Liver (tissue), 9 donors: ENCODE results near the gene SLMAP. TPM values are rescaled to one million over a fixed set of nuclear protein-coding genes. Genes with fewer than 3 reads are reported as not detected.

Experiments used
- DNase-seq: peaks from one replicate; pipeline ENCODE4 v3.0.0-alpha.2; 2017; ENCODE audit warnings: low spot score
- H3K27ac ChIP-seq, 2 donors: one replicate each; pipeline ENCODE4 v1.7.0; 2013; ENCODE audit warnings: inconsistent platforms in 2 of 2, low read length in 2 of 2, control low read depth in 1 of 2, low read depth in 1 of 2, mild to moderate bottlenecking in 1 of 2
- H3K27me3 ChIP-seq, 4 donors: one replicate each; pipeline versions ENCODE4 v1.6.1 to v1.7.0; 2013; ENCODE audit warnings: low read length in 3 of 4, inconsistent platforms in 1 of 4, mild to moderate bottlenecking in 1 of 4, moderate library complexity in 1 of 4; ENCODE audit not compliant: control insufficient read depth in 4 of 4, insufficient read depth in 4 of 4
- H3K36me3 ChIP-seq, 4 donors: one replicate each; pipeline versions ENCODE4 v1.6.1 to v1.7.0; 2013; ENCODE audit warnings: low read length in 3 of 4, mild to moderate bottlenecking in 3 of 4, low read depth in 1 of 4, moderate library complexity in 1 of 4; ENCODE audit not compliant: control insufficient read depth in 4 of 4, insufficient read depth in 3 of 4
- H3K4me1 ChIP-seq, 4 donors: one replicate each; pipeline versions ENCODE4 v1.6.1 to v1.7.0; 2013; ENCODE audit warnings: low read length in 3 of 4, mild to moderate bottlenecking in 3 of 4, moderate library complexity in 1 of 4; ENCODE audit not compliant: control insufficient read depth in 4 of 4, insufficient read depth in 4 of 4
- H3K4me3 ChIP-seq, 3 donors: one replicate each; pipeline versions ENCODE4 v1.6.1 to v1.7.0; 2013; ENCODE audit warnings: low read length in 3 of 3, control low read depth in 1 of 3, low read depth in 1 of 3, mild to moderate bottlenecking in 1 of 3
- H3K9ac ChIP-seq, 2 donors: one replicate each; pipeline ENCODE4 v1.7.0; 2013; ENCODE audit warnings: low read length in 2 of 2, mild to moderate bottlenecking in 2 of 2, moderate library complexity in 2 of 2, control low read depth in 1 of 2, low read depth in 1 of 2
- H3K9me3 ChIP-seq, 4 donors: one replicate each; pipeline versions ENCODE4 v1.6.1 to v1.7.0; 2013; ENCODE audit warnings: low read length in 3 of 4; ENCODE audit not compliant: control insufficient read depth in 4 of 4
- ATF3 ChIP-seq: IDR thresholded peaks from 2 replicates; pipeline ENCODE4 v1.6.1; 2016; ENCODE audit warnings: antibody characterized with exemption
- CTCF ChIP-seq: fragments of 150-350 bp; IDR thresholded peaks from 2 replicates; pipeline ENCODE4 v1.5.1; 2017; ENCODE audit warnings: improper control_type of control experiment, low read depth, low read length; ENCODE audit not compliant: missing input control
- EGR1 ChIP-seq, 2 donors: IDR thresholded peaks; 2 replicates each; pipeline ENCODE4 v1.6.1; 2016 to 2018; ENCODE audit warnings: antibody characterized with exemption in 2 of 2, low read depth in 2 of 2
- FOXA1 ChIP-seq: IDR thresholded peaks from 2 replicates; pipeline ENCODE4 v1.6.1; 2016; ENCODE audit warnings: antibody characterized with exemption
- FOXA2 ChIP-seq: IDR thresholded peaks from 2 replicates; pipeline ENCODE4 v1.6.1; 2016; ENCODE audit warnings: antibody characterized with exemption
- GABPA ChIP-seq, 2 donors: IDR thresholded peaks in 1 of 2; conservative IDR thresholded peaks in 1 of 2; 2 replicates each; pipeline ENCODE4 v1.6.1; 2016; ENCODE audit warnings: antibody characterized with exemption in 2 of 2, mild to moderate bottlenecking in 1 of 2, moderate library complexity in 1 of 2
- HNF4A ChIP-seq, 2 donors: conservative IDR thresholded peaks; 2 replicates each; pipeline ENCODE4 v1.6.1; 2016; ENCODE audit warnings: antibody characterized with exemption in 2 of 2, mild to moderate bottlenecking in 2 of 2
- HNF4G ChIP-seq: IDR thresholded peaks from 2 replicates; pipeline ENCODE4 v1.6.1; 2016; ENCODE audit warnings: antibody characterized with exemption
- JUND ChIP-seq, 2 donors: IDR thresholded peaks; 2 replicates each; pipeline ENCODE4 v1.6.1; 2016; ENCODE audit warnings: antibody characterized with exemption in 2 of 2
- MAX ChIP-seq: IDR thresholded peaks from 2 replicates; pipeline ENCODE4 v1.6.1; 2016; ENCODE audit warnings: antibody characterized with exemption
- NR2F2 ChIP-seq: IDR thresholded peaks from 2 replicates; pipeline ENCODE4 v1.6.1; 2016; ENCODE audit warnings: antibody characterized with exemption
- RAD21 ChIP-seq, 2 donors: IDR thresholded peaks; 2 replicates each; pipeline ENCODE4 v1.6.1; 2016; ENCODE audit warnings: antibody characterized with exemption in 2 of 2, mild to moderate bottlenecking in 2 of 2
- REST ChIP-seq: IDR thresholded peaks from 2 replicates; pipeline ENCODE4 v1.6.1; 2016; ENCODE audit warnings: antibody characterized with exemption, mild to moderate bottlenecking
- RXRA ChIP-seq, 2 donors: IDR thresholded peaks; 2 replicates each; pipeline ENCODE4 v1.6.1; 2017 to 2018; ENCODE audit warnings: antibody characterized with exemption in 2 of 2, mild to moderate bottlenecking in 1 of 2
- SP1 ChIP-seq: IDR thresholded peaks from 2 replicates; pipeline ENCODE4 v1.6.1; 2018; ENCODE audit warnings: antibody characterized with exemption, mild to moderate bottlenecking
- TAF1 ChIP-seq: conservative IDR thresholded peaks from 2 replicates; pipeline ENCODE4 v1.6.1; 2016; ENCODE audit warnings: antibody characterized with exemption, mild to moderate bottlenecking
- YY1 ChIP-seq: IDR thresholded peaks from 2 replicates; pipeline ENCODE4 v1.6.1; 2016; ENCODE audit warnings: antibody characterized with exemption, mild to moderate bottlenecking
- ZBTB33 ChIP-seq: IDR thresholded peaks from 2 replicates; pipeline ENCODE4 v1.6.1; 2016; ENCODE audit warnings: antibody characterized with exemption
- WGBS: extraction: QIAGEN DNeasy Blood & Tissue Kit; methylation state at CpG from one replicate; pipeline ENCODE4 v1.1.7; 2013; 5-methylcytosine and 5-hydroxymethylcytosine counted together
- polyA plus RNA-seq, 2 donors: library from polyadenylated mRNA; stranded (reverse) in 1 of 2; unstranded in 1 of 2; fragments of 200-250 nt in 1 of 2; fragments of >200 nt in 1 of 2; fragmentation: Nextera tagmentation in 1 of 2; extraction: Ambion mirVana in 1 of 2; gene quantifications; one replicate each; pipeline versions ENCODE4 v1.2.1 to v1.2.3, GENCODE V29; 2013 to 2015
- total RNA-seq, 2 donors: library from RNA; depleted of rRNA; stranded (reverse); fragments of >200 nt; gene quantifications; one replicate each; pipeline ENCODE4 v1.2.3, GENCODE V29; 2014
- donor health status: healthy.
- donor health status: healthy.
- donor health status: healthy.
- donor health status: healthy.
- donor health status: healthy.

SLMAP gene
- total and polyA plus RNA-seq, 4 donors = 10.2 to 37.8 (median 19.4) TPM

GRCh38 chr3:57863380-57863779, 107.3 kb downstream of the SLMAP start:
- Histone ChIP-seq H3K36me3 (peaks cover 6 to 39% (median 20%) of the 10 kb centered on the region in 4 donors), H3K27me3 (no peaks in the 10 kb centered on the region), H3K4me1 (no peaks in the 10 kb centered on the region), H3K9ac (no peak overlapping the region), H3K9me3 (no peaks in the 10 kb centered on the region), H3K4me3 (no peak overlapping the region), H3K27ac (no peak overlapping the region)
- DNase-seq = no peak
- no peak for TF ChIP-seq CTCF
- TF ChIP-seq RAD21 (IDR thresholded peaks at IDR 0.05) = no peak
- no peak for TF ChIP-seq TAF1
- TF ChIP-seq EGR1 (IDR thresholded peaks at IDR 0.05; ENCODE audit: low read depth in 2 of 2) = no peak
- TF ChIP-seq ZBTB33 = no peak
- TF ChIP-seq HNF4G = no peak
- TF ChIP-seq YY1 = no peak
- no peak for TF ChIP-seq JUND (IDR thresholded peaks at IDR 0.05)
- no peak for TF ChIP-seq MAX
- TF ChIP-seq GABPA (IDR thresholded peaks at IDR 0.05 in 1 of 2, conservative IDR thresholded peaks at IDR 0.05 in 1 of 2) = no peak
- no peak for TF ChIP-seq SP1
- TF ChIP-seq FOXA1 = no peak
- no peak for TF ChIP-seq FOXA2
- no peak for TF ChIP-seq HNF4A (conservative IDR thresholded peaks at IDR 0.05)
- TF ChIP-seq RXRA (IDR thresholded peaks at IDR 0.05) = no peak
- TF ChIP-seq REST = no peak
- TF ChIP-seq NR2F2 = no peak
- TF ChIP-seq ATF3 = no peak
- 92% methylated on average over 2 of the region's 2 CpGs for WGBS
